ENCODE data around the gene GCA. TPM values are rescaled to one million over a fixed set of nuclear protein-coding genes. Genes with fewer than 3 reads are reported as not detected.

GCA gene
- total RNA-seq, 1 donor from 2014 or later, result 14.8 TPM

DNA sequence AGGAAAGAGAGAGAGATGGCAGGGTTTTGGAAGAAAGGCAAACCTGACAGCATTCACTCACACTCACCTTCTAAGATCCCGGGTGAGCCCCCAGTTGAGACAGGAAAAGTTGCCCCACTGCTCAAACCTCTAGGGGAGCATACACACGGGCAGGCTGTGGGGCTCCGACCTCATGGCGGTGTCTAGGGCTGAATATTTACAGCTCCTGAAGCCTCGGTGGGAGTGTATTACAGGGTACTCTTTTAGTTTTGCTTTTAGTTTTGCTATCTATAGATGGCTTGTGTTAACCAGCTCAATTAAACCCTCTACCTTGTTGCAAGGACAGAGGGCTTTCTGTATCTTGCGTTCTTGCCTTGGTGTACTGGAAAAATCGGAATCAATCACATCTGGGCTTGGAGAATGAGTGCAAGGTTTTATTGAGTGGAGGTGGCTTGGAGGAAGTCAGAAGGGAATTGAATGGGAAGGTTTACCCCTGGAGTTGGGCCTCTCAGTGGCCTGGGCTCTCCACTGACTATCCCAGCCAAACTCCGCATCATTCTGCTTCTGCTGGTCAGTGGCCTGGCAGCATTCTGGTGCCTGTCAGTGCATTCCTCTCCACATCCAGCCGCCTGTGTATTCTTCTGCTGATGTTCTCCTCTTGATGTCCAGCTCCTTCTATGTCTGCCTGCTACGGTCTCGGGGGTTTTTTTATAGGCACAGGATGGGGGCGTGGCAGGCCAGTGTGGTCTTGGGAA lies 15.3 kb upstream of the GCA start:
- DNase-seq, result no peak

GRCh38 chr2:162330881-162331280 lies 13.1 kb upstream of the GCA start:
- no peak for DNase-seq

DNA sequence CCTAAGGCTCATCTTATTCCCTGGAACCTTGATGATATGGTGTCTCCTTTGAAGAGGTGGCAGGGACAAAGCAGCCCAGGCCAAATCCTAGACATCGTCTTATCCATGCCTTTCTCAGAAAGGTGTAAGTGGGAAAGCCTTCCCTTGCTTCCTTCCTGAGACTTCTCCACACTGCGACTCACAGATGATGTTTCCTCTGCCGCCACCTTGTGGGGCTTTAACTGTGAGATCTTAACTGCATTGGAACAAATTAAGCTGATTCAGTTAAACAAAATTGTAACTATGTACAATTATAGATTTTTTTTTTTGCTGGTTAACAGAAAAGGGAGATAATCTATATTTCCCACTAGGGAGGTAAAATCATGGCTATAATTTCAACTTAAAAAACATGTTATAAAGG lies 10.0 kb upstream of the GCA start:
- DNase-seq, result peak; percentile 45

DNA sequence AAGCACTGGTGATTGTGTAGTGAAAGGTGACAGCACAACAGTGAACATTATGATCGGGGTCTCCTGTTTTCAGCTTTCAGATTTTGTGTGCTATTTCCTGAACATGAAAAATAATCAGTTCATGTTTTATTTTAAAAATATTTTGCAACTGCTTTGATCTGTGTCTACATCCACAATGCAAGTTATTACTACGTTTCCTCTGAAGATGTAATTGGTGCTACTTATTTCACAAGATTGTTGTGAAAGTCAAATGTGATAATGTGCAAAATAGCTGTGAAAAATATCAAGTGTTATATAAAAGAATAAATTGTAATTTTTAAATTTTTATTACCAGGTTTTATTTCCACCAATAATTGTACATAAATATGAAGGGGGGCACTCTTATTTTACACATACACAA lies 6.1 kb upstream of the GCA start:
- DNase-seq, result no peak

GRCh38 chr2:162340822-162341221 lies 3.1 kb upstream of the GCA start:
- DNase-seq, result no peak

DNA sequence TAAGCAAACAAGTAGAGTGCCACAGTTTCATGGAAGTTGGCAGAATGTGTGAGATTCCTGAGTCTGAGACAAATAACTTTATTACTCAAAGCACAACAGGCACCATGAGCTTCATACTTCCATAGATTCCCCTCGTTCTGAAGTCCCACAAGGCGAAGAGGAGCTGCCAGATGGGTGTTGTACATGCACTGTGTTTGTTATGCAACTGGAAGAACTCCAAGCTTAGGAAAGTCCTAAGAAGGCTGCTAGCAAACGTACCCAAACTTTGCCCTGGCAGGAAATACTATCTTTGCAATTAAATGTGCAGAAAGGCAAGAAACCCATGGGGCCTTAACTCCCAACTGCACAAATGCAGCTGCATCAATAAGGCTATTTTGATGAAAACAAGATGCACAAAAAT lies 1.6 kb upstream of the GCA start:
- no peak for DNase-seq

DNA sequence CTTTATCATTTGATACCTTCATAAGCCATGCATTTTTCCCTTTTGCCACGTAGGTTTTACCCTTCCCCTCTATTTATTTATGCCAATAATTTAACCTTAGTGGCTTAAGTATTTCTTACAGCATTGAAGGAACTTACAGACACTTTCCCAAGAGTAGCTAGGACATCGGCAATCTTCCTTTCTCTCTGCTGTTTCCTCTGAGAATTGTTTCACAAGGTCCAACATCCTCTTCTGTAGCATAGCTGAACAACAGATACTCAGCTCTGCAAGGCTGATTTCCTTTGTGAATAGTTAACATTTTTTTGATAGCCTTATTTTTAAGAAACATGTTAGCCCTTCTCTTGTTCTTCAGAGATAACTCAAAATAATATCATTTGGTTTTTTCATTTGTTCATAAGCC lies 1.1 kb upstream of the GCA start:
- DNase-seq, result no peak

GRCh38 chr2:162343492-162343823 lies 474 bp upstream of the GCA start:
- DNase-seq, result no peak

DNA sequence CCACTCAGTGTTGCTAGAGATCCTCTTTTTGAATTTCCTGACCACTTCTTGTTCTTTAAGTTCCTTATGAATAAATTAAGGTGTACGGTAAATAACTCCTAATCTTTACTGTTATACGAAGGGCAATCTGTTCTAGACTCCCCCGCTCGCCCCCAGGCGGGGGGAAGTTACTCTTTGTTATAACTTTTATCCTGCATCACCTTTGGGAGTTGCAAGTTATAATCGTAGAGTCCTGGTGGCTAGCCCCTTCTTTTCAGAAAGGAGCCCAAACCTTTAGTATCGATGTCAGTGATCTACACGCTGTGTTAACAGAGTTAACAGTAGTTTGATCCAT lies 652 bp downstream of the GCA start:
- DNase-seq, result no peak

DNA sequence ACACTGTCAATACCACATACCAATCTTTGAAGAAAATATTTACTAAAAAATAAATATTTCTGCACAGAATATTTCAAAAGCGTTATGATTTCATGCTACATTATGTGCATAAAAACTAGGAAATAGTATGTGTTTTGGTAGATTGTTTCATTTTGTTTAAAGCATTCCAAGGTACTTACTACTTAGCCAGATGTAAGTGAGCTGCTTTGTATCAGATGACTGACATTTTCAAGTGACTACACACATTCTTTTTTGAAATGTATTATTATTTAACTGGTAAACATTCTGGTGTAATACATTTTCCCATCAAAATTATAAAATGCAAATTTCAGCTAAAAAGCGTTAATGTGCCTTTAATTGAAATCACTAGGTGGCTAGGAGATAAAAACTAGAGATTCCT lies 21.5 kb downstream of the GCA start:
- no peak for DNase-seq

GRCh38 chr2:162368494-162368893 lies 24.6 kb downstream of the GCA start:
- peak; percentile 3 for DNase-seq

GRCh38 chr2:162369551-162369950 lies 25.6 kb downstream of the GCA start:
- no peak for DNase-seq

- DNase-seq, result no peak
These were observed 27.0 kb downstream of the GCA start for GRCh38 chr2:162370931-162371330.

GRCh38 chr2:162372818-162373217 lies 28.9 kb downstream of the GCA start:
- DNase-seq, result no peak

GRCh38 chr2:162379719-162380580 lies 36.0 kb downstream of the GCA start:
- DNase-seq, result no peak

DNA sequence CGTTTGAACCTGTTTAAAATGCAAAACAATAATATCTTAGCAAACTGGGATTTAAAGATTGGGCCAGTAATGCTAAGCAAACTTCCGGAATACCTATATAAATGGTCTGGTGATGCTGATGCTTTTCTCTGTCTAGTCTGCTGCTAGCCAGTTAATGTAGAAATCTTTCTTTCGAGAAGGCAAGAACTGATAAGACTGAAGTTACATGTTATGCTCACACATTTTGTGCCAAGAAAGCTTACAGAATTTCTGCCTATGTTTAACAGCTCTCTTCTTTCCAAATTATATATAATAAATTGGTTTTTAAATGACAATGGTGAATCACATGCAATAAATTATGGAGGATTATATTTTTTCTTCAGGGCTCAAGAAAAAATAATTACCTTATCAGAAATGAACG lies 37.9 kb downstream of the GCA start:
- DNase-seq, result no peak

DNA sequence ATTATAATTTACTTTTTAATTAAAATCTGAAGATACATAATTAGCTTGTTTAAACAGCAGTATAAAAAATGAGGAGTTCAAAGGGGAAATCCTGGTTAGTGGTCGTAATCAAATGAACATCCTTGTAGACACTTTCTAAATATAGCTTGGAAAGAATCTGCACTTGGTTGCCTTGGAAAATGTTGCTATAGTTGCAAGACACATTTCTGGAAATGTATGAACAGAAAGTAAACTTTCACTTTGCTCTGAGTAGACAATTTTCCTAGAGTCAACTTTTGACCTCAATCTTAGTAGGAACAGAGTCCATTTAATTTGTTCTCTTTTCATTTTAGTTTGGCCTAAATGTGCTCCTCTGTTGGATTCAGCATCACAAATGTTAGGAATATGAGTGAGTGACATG lies 38.3 kb downstream of the GCA start:
- DNase-seq, result no peak

- no peak for DNase-seq
These were observed 41.6 kb downstream of the GCA start for GRCh38 chr2:162385536-162385935.

- DNase-seq, result no peak
These were observed 46.9 kb downstream of the GCA start for GRCh38 chr2:162390801-162391200.

DNA sequence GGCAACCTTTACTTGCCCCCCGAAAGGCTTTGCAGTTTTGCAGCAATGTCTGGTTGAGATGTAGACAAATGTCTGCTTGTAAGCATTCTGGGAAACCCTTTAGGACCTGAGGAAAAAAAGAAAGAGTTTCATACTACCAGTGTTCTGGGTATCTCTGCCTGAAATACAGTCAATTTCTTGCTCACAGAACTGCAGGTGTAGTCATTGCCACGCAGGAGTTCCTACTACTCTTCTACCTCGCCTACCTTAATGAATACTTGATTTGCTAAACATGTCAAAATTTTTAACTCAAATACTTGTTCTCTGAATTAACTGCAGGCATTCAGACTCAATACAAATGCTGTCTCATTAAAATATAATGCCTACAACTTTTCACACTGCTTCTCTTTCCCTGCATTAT lies 56.4 kb downstream of the GCA start:
- no peak for DNase-seq

GRCh38 chr2:162401871-162402270 lies 57.9 kb downstream of the GCA start:
- DNase-seq, result no peak

- peak; percentile 2 for DNase-seq
These were observed 60.0 kb downstream of the GCA start for GRCh38 chr2:162403884-162404283.

Data from dermis blood vessel endothelial cell (primary cell).